H9 (cell line): Measurements from ENCODE around the gene CDH4. TPM values are rescaled to one million over a fixed set of nuclear protein-coding genes. Genes with fewer than 3 reads are reported as not detected.

Experiments
- DNase-seq: peaks from one replicate; pipeline ENCODE4 v3.0.0-alpha.2; 2017
- H2AFZ ChIP-seq: one replicate; pipeline ENCODE4 v1.6.1; 2013; ENCODE audit warnings: mild to moderate bottlenecking, low read length, control low read depth, moderate library complexity
- H2AK5ac ChIP-seq: 2 replicates; pipeline ENCODE4 v1.6.1; 2013; ENCODE audit warnings: low read length, control low read depth, mixed read lengths; ENCODE audit not compliant: insufficient read length
- H2BK120ac ChIP-seq: one replicate; pipeline ENCODE4 v1.6.1; 2013; ENCODE audit warnings: low read depth, mild to moderate bottlenecking, low read length, control low read depth, inconsistent platforms; ENCODE audit not compliant: poor library complexity, severe bottlenecking
- H2BK12ac ChIP-seq: 2 replicates; pipeline ENCODE4 v1.6.1; 2013; ENCODE audit warnings: low read length, control low read depth, mixed read lengths, low read depth; ENCODE audit not compliant: insufficient read length
- H2BK15ac ChIP-seq: 2 replicates; pipeline ENCODE4 v1.6.1; 2013; ENCODE audit warnings: low read depth, low read length, control low read depth
- H2BK20ac ChIP-seq: one replicate; pipeline ENCODE4 v1.6.1; 2013; ENCODE audit warnings: low read depth, mild to moderate bottlenecking, low read length, control low read depth, inconsistent platforms; ENCODE audit not compliant: poor library complexity, severe bottlenecking
- H2BK5ac ChIP-seq: 2 replicates; pipeline ENCODE4 v1.6.1; 2013; ENCODE audit warnings: low read length, control low read depth, mixed read lengths; ENCODE audit not compliant: insufficient read length
- H3K14ac ChIP-seq: 2 replicates; pipeline ENCODE4 v1.6.1; 2013; ENCODE audit warnings: low read length, control low read depth; ENCODE audit not compliant: insufficient read depth
- H3K18ac ChIP-seq: 2 replicates; pipeline ENCODE4 v1.6.1; 2013; ENCODE audit warnings: low read depth, mild to moderate bottlenecking, mixed read lengths, low read length, control low read depth; ENCODE audit not compliant: insufficient read length
- H3K23ac ChIP-seq: 2 replicates; pipeline ENCODE4 v1.6.1; 2013; ENCODE audit warnings: low read length, control low read depth, mixed read lengths, low read depth; ENCODE audit not compliant: insufficient read length
- H3K23me2 ChIP-seq: 2 replicates; pipeline ENCODE4 v1.6.1; 2013; ENCODE audit warnings: low read depth, mild to moderate bottlenecking, mixed read lengths, low read length, control low read depth; ENCODE audit not compliant: insufficient read length, poor library complexity, severe bottlenecking
- H3K27ac ChIP-seq: 2 replicates; pipeline ENCODE4 v1.5.1; 2013; ENCODE audit warnings: low read length, control low read depth, mixed read lengths, low read depth; ENCODE audit not compliant: insufficient read length
- H3K27me3 ChIP-seq: 2 replicates; pipeline ENCODE4 v1.6.1; 2013; ENCODE audit warnings: low read length, control low read depth, inconsistent platforms; ENCODE audit not compliant: insufficient read depth
- H3K4ac ChIP-seq: 2 replicates; pipeline ENCODE4 v1.6.1; 2013; ENCODE audit warnings: low read depth, mild to moderate bottlenecking, control low read depth, inconsistent platforms, low read length, moderate library complexity
- H3K4me1 ChIP-seq: 2 replicates; pipeline ENCODE4 v1.6.1; 2013; ENCODE audit warnings: low read length, control low read depth, inconsistent platforms; ENCODE audit not compliant: insufficient read depth
- H3K4me2 ChIP-seq: 2 replicates; pipeline ENCODE4 v1.6.1; 2013; ENCODE audit warnings: low read length, control low read depth, mixed read lengths; ENCODE audit not compliant: insufficient read length, insufficient read depth
- H3K56ac ChIP-seq: 2 replicates; pipeline ENCODE4 v1.6.1; 2013; ENCODE audit warnings: low read depth, mild to moderate bottlenecking, mixed read lengths, low read length, control low read depth; ENCODE audit not compliant: insufficient read length
- H3K79me1 ChIP-seq: 2 replicates; pipeline ENCODE4 v1.6.1; 2013; ENCODE audit warnings: low read depth, mild to moderate bottlenecking, moderate library complexity, low read length, control low read depth, inconsistent platforms; ENCODE audit not compliant: insufficient read depth, poor library complexity, severe bottlenecking
- H3K79me2 ChIP-seq: 2 replicates; pipeline ENCODE4 v1.6.1; 2013; ENCODE audit warnings: low read length, control low read depth, inconsistent platforms; ENCODE audit not compliant: insufficient read depth
- H3K9ac ChIP-seq: 2 replicates; pipeline ENCODE4 v1.6.1; 2013; ENCODE audit warnings: low read length, control low read depth, mixed read lengths; ENCODE audit not compliant: insufficient read length; ENCODE audit errors: extremely low read depth
- H3K9me3 ChIP-seq: one replicate; pipeline ENCODE4 v1.6.1; 2013; ENCODE audit warnings: low read depth, low read length, inconsistent platforms; ENCODE audit not compliant: control insufficient read depth
- H3T11ph ChIP-seq: one replicate; pipeline ENCODE4 v1.6.1; 2013; ENCODE audit warnings: mild to moderate bottlenecking, low read length, control low read depth, inconsistent platforms
- H4K20me1 ChIP-seq: one replicate; pipeline ENCODE4 v1.6.1; 2013; ENCODE audit not compliant: control insufficient read depth, insufficient read length, insufficient read depth
- H4K5ac ChIP-seq: 2 replicates; pipeline ENCODE4 v1.6.1; 2013; ENCODE audit warnings: low read depth, mild to moderate bottlenecking, mixed read lengths, low read length, control low read depth; ENCODE audit not compliant: insufficient read length
- H4K8ac ChIP-seq: replicated peaks from 2 replicates; pipeline ENCODE4 v1.6.1; 2013; ENCODE audit warnings: low read length, control low read depth, mixed read lengths, low read depth; ENCODE audit not compliant: insufficient read length
- H4K91ac ChIP-seq: 2 replicates; pipeline ENCODE4 v1.6.1; 2013; ENCODE audit warnings: low read depth, mild to moderate bottlenecking, moderate library complexity, mixed read lengths, low read length, control low read depth; ENCODE audit not compliant: insufficient read length
- H3K27ac Mint-ChIP-seq, 3 experiments: 2 replicates in 2 of 3; 3 replicates in 1 of 3; pipeline ENCODE4 v1.8.0; 2020 to 2021; ENCODE audit warnings: mixed read lengths in 3 of 3, mild to moderate bottlenecking in 1 of 3, moderate library complexity in 1 of 3
- H3K27me3 Mint-ChIP-seq: 2 replicates; pipeline ENCODE4 v1.8.0; 2021; ENCODE audit warnings: low read depth, mild to moderate bottlenecking, moderate library complexity, mixed read lengths
- H3K36me3 Mint-ChIP-seq, 3 experiments: 2 replicates in 2 of 3; 3 replicates in 1 of 3; pipeline ENCODE4 v1.8.0; 2020 to 2021; ENCODE audit warnings: low read depth in 3 of 3, mixed read lengths in 3 of 3; ENCODE audit not compliant: insufficient read depth in 1 of 3
- H3K4me1 Mint-ChIP-seq, 2 experiments: 2 replicates each; pipeline ENCODE4 v1.8.0; 2020; ENCODE audit warnings: mixed read lengths in 2 of 2
- H3K4me3 Mint-ChIP-seq, 2 experiments: 2 replicates in 1 of 2; 3 replicates in 1 of 2; pipeline ENCODE4 v1.8.0; 2020 to 2021; ENCODE audit warnings: mild to moderate bottlenecking in 2 of 2, mixed read lengths in 2 of 2, moderate library complexity in 1 of 2
- H3K9me3 Mint-ChIP-seq, 2 experiments: 2 replicates in 1 of 2; 3 replicates in 1 of 2; pipeline ENCODE4 v1.8.0; 2020; ENCODE audit warnings: mild to moderate bottlenecking in 2 of 2, mixed read lengths in 2 of 2, moderate library complexity in 1 of 2
- CTCF ChIP-seq: fragments of 200-600 bp; sonication (generic); conservative IDR thresholded peaks from 3 replicates; pipeline ENCODE4 v1.8.0; 2021; ENCODE audit warnings: antibody characterized with exemption, mild to moderate bottlenecking
- WGBS: extraction: QIAGEN DNeasy Blood & Tissue Kit; methylation state at CpG from one replicate; pipeline ENCODE4 v1.1.7; 2013; ENCODE audit warnings: missing lambda C conversion rate, low lambda C conversion rate, mixed read lengths; ENCODE audit not compliant: insufficient read length; ENCODE audit errors: extremely low coverage; 5-methylcytosine and 5-hydroxymethylcytosine counted together
- total RNA-seq: library from RNA; stranded (reverse); gene quantifications from 2 replicates; pipeline ENCODE4 v1.2.1, GENCODE V29; 2021

Gene CDH4
- total RNA-seq, 1 experiment from 2014 or later: 3.0 TPM

DNA sequence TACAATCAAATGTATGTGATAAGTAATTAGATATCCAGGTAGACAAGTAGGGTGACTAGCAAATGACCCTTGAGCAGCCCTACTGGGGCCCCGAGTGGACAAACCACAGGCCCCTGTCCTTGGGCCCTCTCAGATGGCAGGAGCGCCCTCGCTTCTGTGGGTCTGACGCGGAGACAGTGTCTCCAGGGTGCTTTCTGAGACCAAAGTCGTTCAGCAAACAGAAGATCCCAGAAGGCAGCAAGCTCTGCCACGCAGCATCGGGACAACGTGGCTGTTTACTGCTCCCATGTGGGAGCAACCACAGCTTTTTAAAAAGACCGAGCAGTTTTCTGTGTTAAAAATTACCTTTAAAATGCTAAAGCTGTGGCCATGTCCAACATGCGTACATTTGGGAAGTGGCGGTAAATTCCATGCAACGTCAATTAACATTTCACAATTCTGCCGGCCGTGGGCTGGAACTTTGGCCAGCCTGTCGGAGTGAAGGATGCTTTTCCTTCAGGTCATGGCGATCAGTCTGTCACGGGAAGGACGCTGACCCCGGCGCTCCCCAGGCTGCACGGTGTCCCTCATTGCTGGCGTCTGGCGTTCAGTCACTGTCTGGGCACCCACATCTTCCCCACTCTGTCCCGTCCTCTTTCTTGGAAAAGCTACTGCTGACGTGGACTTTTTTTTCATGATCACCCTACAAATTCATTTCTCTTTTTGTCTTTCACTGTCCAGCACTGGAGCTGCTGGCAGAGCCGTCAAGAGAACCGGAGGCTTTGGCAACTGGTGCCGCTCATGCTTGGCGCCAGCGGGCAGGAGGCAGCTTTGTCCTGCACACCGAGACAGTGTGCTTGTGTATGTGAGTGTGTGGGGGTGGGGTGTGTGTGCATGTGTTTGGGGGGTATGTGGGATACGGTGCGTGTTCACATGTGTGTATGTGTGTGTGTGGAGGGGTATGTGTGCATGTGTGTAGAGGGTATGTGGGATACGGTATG lies 293.1 kb downstream of the CDH4 start:
- H4K5ac ChIP-seq: no peak overlapping the region
- H3K56ac ChIP-seq: no peak overlapping the region
- H3K23ac ChIP-seq: no peak overlapping the region
- H3T11ph ChIP-seq: no peak overlapping the region
- H3K4me1 ChIP-seq: no peaks in the 10 kb centered on the region
- H2BK5ac ChIP-seq: no peak overlapping the region
- no peak overlapping the region for H3K18ac ChIP-seq
- H2BK20ac ChIP-seq: no peak overlapping the region
- Mint-ChIP-seq H3K27me3 (peaks cover 66% of the 10 kb centered on the region), H3K4me1 (no peaks in the 10 kb centered on the region), H3K27ac (no peak overlapping the region), H3K36me3 (peaks cover 0 to 4% (median 0%) of the 10 kb centered on the region in 3 experiments; a peak in 1 of 7 replicates), H3K9me3 (no peaks in the 10 kb centered on the region; a peak in 2 of 5 replicates), H3K4me3 (no peak overlapping the region)
- no peak overlapping the region for H2BK120ac ChIP-seq
- no peak overlapping the region for H2BK12ac ChIP-seq
- H3K9ac ChIP-seq: no peak overlapping the region
- no peaks in the 10 kb centered on the region for H3K23me2 ChIP-seq
- H3K9me3 ChIP-seq: no peaks in the 10 kb centered on the region
- no peak overlapping the region for H2AK5ac ChIP-seq
- H3K27me3 ChIP-seq: no peaks in the 10 kb centered on the region; the same call in 1 of the 2 replicates
- no peak overlapping the region for H4K91ac ChIP-seq
- DNase-seq: no peak
- H3K79me2 ChIP-seq: no peaks in the 10 kb centered on the region
- no peak overlapping the region for H3K4ac ChIP-seq
- no peak overlapping the region for H3K27ac ChIP-seq
- no peak overlapping the region for H2AFZ ChIP-seq
- no peak overlapping the region for H4K8ac ChIP-seq
- no peak overlapping the region for H3K14ac ChIP-seq
- no peak for TF ChIP-seq CTCF
- WGBS: 100% methylated on average over 1 of the region's 35 CpGs
- H3K79me1 ChIP-seq: no peaks in the 10 kb centered on the region
- no peak overlapping the region for H3K4me2 ChIP-seq
- no peak overlapping the region for H2BK15ac ChIP-seq
- no peaks in the 10 kb centered on the region for H4K20me1 ChIP-seq
